ENCODE measurements around the gene KMT2E. TPM values are rescaled to one million over a fixed set of nuclear protein-coding genes. Genes with fewer than 3 reads are reported as not detected.
A peak's percentile ranks its signal among the peaks of the same experiment; 100 is the strongest.

Gene KMT2E
- total RNA-seq, 1 experiment from 2014 or later: 52.3 TPM

GRCh38 chr7:105021967-105022366, 8.0 kb downstream of the KMT2E start:
- peaks cover 78% of the 10 kb centered on the region for H3K4me1 Mint-ChIP-seq
- TF ChIP-seq ZNF219 (CRISPR knock-in tag; IDR thresholded peaks at IDR 0.05; ENCODE audit: borderline replicate concordance) (no peak), ZNF317 (CRISPR knock-in tag; IDR thresholded peaks at IDR 0.05; ENCODE audit: borderline replicate concordance, low read depth) (no peak)
- DNase-seq (ENCODE audit: low spot score) (no peak), ATAC-seq (no peak)
- H3K27me3 Mint-ChIP-seq (ENCODE audit: low read depth): no peaks in the 10 kb centered on the region
- no peaks in the 10 kb centered on the region for H3K36me3 Mint-ChIP-seq
- ChIA-PET CTCF (no interaction called here), POLR2A (no interaction called here)
- H3K9me3 Mint-ChIP-seq: no peaks in the 10 kb centered on the region
- no peak overlapping the region for H3K4me3 Mint-ChIP-seq
- peak overlapping the region; percentile 4; the same call in 1 of the 2 replicates for H3K27ac Mint-ChIP-seq

- POLR2A ChIA-PET: interaction anchor here (0.6 kb wide), 1 partner anchor 58 kb away, joined by 6 read pairs; no protein-coding TSS in a partner anchor
- Mint-ChIP-seq H3K27ac (peak overlapping the region; percentile 4; the same call in 1 of the 2 replicates), H3K36me3 (no peaks in the 10 kb centered on the region), H3K4me1 (peaks cover 77% of the 10 kb centered on the region), H3K9me3 (no peaks in the 10 kb centered on the region), H3K27me3 (ENCODE audit: low read depth) (no peaks in the 10 kb centered on the region), H3K4me3 (no peak overlapping the region)
- CTCF ChIA-PET: no interaction called here
- TF ChIP-seq ZSCAN18 (CRISPR knock-in tag; IDR thresholded peaks at IDR 0.05) (no peak), ETV6 (CRISPR knock-in tag; IDR thresholded peaks at IDR 0.05) (no peak), ZNF232 (CRISPR knock-in tag; IDR thresholded peaks at IDR 0.05) (no peak), FOXP4 (CRISPR knock-in tag; IDR thresholded peaks at IDR 0.05) (no peak), NR3C1 (CRISPR knock-in tag; conservative IDR thresholded peaks at IDR 0.05; ENCODE audit: low read depth) (no peak), PRDM15 (CRISPR knock-in tag; IDR thresholded peaks at IDR 0.05) (no peak), KAT7 (CRISPR knock-in tag; IDR thresholded peaks at IDR 0.05; ENCODE audit: borderline replicate concordance) (no peak), ZNF121 (CRISPR knock-in tag; IDR thresholded peaks at IDR 0.05) (no peak), ZMAT4 (CRISPR knock-in tag; IDR thresholded peaks at IDR 0.05) (no peak)
- ATAC-seq (no peak), DNase-seq (ENCODE audit: low spot score) (no peak)
Observed at GRCh38 chr7:105022458-105022857, 8.5 kb downstream of the KMT2E start.

- CTCF ChIA-PET: no interaction called here
- H3K36me3 Mint-ChIP-seq: no peaks in the 10 kb centered on the region
- peaks cover 62% of the 10 kb centered on the region for H3K4me1 Mint-ChIP-seq
- DNase-seq (ENCODE audit: low spot score): no peak
- TF ChIP-seq ZNF232 (CRISPR knock-in tag; IDR thresholded peaks at IDR 0.05) (no peak), TEAD4 (CRISPR knock-in tag; IDR thresholded peaks at IDR 0.05) (no peak), FOXK1 (CRISPR knock-in tag; IDR thresholded peaks at IDR 0.05) (no peak), ZSCAN18 (CRISPR knock-in tag; IDR thresholded peaks at IDR 0.05) (no peak), ZMAT4 (CRISPR knock-in tag; IDR thresholded peaks at IDR 0.05) (no peak), ZNF423 (CRISPR knock-in tag; IDR thresholded peaks at IDR 0.05) (no peak), TP53 (CRISPR knock-in tag; IDR thresholded peaks at IDR 0.05) (no peak), NFYB (CRISPR knock-in tag; conservative IDR thresholded peaks at IDR 0.05; ENCODE audit: low read depth) (no peak), ATF3 (CRISPR knock-in tag; conservative IDR thresholded peaks at IDR 0.05) (no peak), ZNF263 (CRISPR knock-in tag; IDR thresholded peaks at IDR 0.05; ENCODE audit: low read depth) (no peak), IRF2 (CRISPR knock-in tag; IDR thresholded peaks at IDR 0.05; ENCODE audit: borderline replicate concordance, low read depth) (no peak), ZNF512 (CRISPR knock-in tag; IDR thresholded peaks at IDR 0.05; ENCODE audit: borderline replicate concordance) (no peak), ELF4 (CRISPR knock-in tag; IDR thresholded peaks at IDR 0.05; ENCODE audit: low read depth) (no peak)
- H3K27me3 Mint-ChIP-seq (ENCODE audit: low read depth): no peaks in the 10 kb centered on the region
- ATAC-seq: no peak
- no peak overlapping the region for H3K4me3 Mint-ChIP-seq
- POLR2A ChIA-PET: no interaction called here
- H3K27ac Mint-ChIP-seq: peak overlapping the region; percentile 41; the same call in 1 of the 2 replicates
- H3K9me3 Mint-ChIP-seq: no peaks in the 10 kb centered on the region
Observed at GRCh38 chr7:105024734-105025133, 10.7 kb downstream of the KMT2E start.
